ENCODE data around the gene SORCS2. TPM values are rescaled to one million over a fixed set of nuclear protein-coding genes. Genes with fewer than 3 reads are reported as not detected.

Gene SORCS2
- total RNA-seq, 4 donors from 2014 or later, result 1.1 to 2.5 (median 2.0) TPM

GRCh38 chr4:7408166-7408565 lies 215.8 kb downstream of the SORCS2 start:
- TF ChIP-seq CTCF (IDR thresholded peaks at IDR 0.05) (no peak), POLR2A (IDR thresholded peaks at IDR 0.05) (no peak)
- Histone ChIP-seq H3K36me3 (no peaks in the 10 kb centered on the region), H3K4me1 (peaks cover 0 to 4% (median 3%) of the 10 kb centered on the region in 3 donors), H3K27ac (no peak overlapping the region), H3K27me3 (peaks cover 0 to 10% (median 0%) of the 10 kb centered on the region in 4 donors), H3K9me3 (peaks cover 0 to 13% (median 7%) of the 10 kb centered on the region in 3 donors), H3K4me3 (no peak overlapping the region)
- intact Hi-C loops (cut with DNase I), result no loop called here
- DNase-seq, result no peak
- WGBS, 2 donors, result 88% methylated on average over 4 of the region's 4 CpGs

- TF ChIP-seq CTCF (IDR thresholded peaks at IDR 0.05) (no peak), POLR2A (IDR thresholded peaks at IDR 0.05) (no peak)
- Histone ChIP-seq H3K9me3 (peaks cover 0 to 13% (median 7%) of the 10 kb centered on the region in 3 donors), H3K27me3 (peaks cover 0 to 10% (median 0%) of the 10 kb centered on the region in 4 donors), H3K27ac (peak overlapping the region in 1 of 4 donors; percentile 21), H3K4me3 (no peak overlapping the region), H3K4me1 (no peaks in the 10 kb centered on the region), H3K36me3 (no peaks in the 10 kb centered on the region)
- WGBS, 2 donors, result 57 to 60% methylated on average over 1 of the region's 1 CpG
- DNase-seq, result no peak
- intact Hi-C loops (cut with DNase I), result no loop called here
These were observed 218.1 kb downstream of the SORCS2 start for GRCh38 chr4:7410446-7410845.

GRCh38 chr4:7411491-7411890 lies 219.2 kb downstream of the SORCS2 start:
- no peak overlapping the region for H3K4me3 ChIP-seq
- WGBS, 2 donors, result 75 to 80% methylated on average over 1 of the region's 1 CpG
- no peaks in the 10 kb centered on the region for H3K4me1 ChIP-seq
- intact Hi-C loops (cut with DNase I), result no loop called here
- TF ChIP-seq POLR2A (IDR thresholded peaks at IDR 0.05) (no peak), CTCF (IDR thresholded peaks at IDR 0.05) (no peak)
- peaks cover 0 to 13% (median 7%) of the 10 kb centered on the region in 3 donors for H3K9me3 ChIP-seq
- H3K27ac ChIP-seq, result peak overlapping the region in 1 of 4 donors; percentile 9
- H3K36me3 ChIP-seq, result no peaks in the 10 kb centered on the region
- H3K27me3 ChIP-seq, result peaks cover 0 to 10% (median 0%) of the 10 kb centered on the region in 4 donors
- no peak for DNase-seq

- no peak overlapping the region for H3K4me3 ChIP-seq
These were observed 219.7 kb downstream of the SORCS2 start for GRCh38 chr4:7411896-7412553.

More at GRCh38 chr4:7411896-7412553, 219.7 kb downstream of the SORCS2 start:
- no peak for DNase-seq
- no peaks in the 10 kb centered on the region for H3K36me3 ChIP-seq
- no peaks in the 10 kb centered on the region for H3K4me1 ChIP-seq
- 55 to 87% methylated on average over 3 to 6 of the region's 12 CpGs for WGBS, 2 donors
- no peak overlapping the region for H3K27ac ChIP-seq
- H3K27me3 ChIP-seq, result peaks cover 0 to 10% (median 0%) of the 10 kb centered on the region in 4 donors
- intact Hi-C loops (cut with DNase I), result no loop called here
- no peak for TF ChIP-seq CTCF (IDR thresholded peaks at IDR 0.05)
- TF ChIP-seq POLR2A (IDR thresholded peaks at IDR 0.05), result no peak
- peaks cover 0 to 13% (median 7%) of the 10 kb centered on the region in 3 donors for H3K9me3 ChIP-seq

All from esophagus squamous epithelium (tissue), 5 donors.